Lung microvascular endothelial cell (primary cell): ENCODE measurements around the gene DZANK1. TPM values are rescaled to one million over a fixed set of nuclear protein-coding genes. Genes with fewer than 3 reads are reported as not detected.
"Not testable (repeated sequence)": the region's sequence is repeated elsewhere in the genome, so short reads cannot be mapped to it uniquely, and the experiment has no call there.

ENCODE experiments used
- DNase-seq, 2 donors: peaks; one replicate each; pipeline versions ENCODE4 v3.0.0 to v3.0.0-alpha.2; 2010; ENCODE audit warnings: low read depth in 2 of 2
- total RNA-seq: library from RNA; depleted of rRNA; stranded (reverse); fragments of >200 nt; gene quantifications from 2 replicates; pipeline ENCODE4 v1.2.1, GENCODE V29; 2014

The DZANK1 gene
- total RNA-seq, 1 donor from 2014 or later, result 0.40 TPM

GRCh38 chr20:18440403-18440802 lies 26.4 kb downstream of the DZANK1 start:
- no peak for DNase-seq

DNA sequence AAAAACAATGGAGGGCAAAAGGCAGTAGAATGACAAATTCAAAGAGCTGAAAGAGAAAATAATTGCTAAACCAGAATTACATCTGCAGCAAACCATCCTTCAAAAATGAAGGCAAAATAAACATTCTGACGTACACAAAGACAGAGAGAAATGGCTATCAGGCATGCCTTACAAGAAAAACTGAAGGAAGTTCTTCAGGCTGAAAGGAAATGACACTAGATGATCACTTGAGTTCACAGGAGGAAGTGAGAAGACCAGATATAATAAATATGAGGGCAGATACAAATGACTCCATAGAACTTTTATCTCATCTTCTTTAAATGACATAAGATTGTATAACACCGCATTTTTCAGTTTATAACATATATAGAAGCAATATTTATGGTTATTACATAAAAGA lies 30.0 kb downstream of the DZANK1 start:
- DNase-seq, result peak in 1 of 2 donors; percentile 60

DNA sequence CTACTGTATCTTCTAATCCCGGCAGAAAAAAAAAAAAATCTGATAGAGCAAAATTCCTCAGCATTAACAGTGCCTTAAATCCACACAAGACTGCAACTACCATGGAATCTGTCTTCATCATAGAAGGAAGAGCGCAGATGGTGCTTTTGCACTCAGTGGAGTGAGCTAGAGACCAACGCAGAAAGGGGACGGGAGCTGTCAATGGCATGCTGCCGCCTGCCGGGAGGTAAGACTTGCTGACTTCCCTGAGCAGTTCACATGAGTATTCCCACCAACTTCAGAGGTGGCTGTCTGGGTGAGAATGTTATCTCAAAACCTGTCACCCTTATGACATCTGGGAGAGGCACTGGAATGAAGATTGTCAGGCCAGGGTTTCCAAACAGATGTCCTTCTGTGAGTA lies 35.6 kb downstream of the DZANK1 start:
- no peak for DNase-seq

DNA sequence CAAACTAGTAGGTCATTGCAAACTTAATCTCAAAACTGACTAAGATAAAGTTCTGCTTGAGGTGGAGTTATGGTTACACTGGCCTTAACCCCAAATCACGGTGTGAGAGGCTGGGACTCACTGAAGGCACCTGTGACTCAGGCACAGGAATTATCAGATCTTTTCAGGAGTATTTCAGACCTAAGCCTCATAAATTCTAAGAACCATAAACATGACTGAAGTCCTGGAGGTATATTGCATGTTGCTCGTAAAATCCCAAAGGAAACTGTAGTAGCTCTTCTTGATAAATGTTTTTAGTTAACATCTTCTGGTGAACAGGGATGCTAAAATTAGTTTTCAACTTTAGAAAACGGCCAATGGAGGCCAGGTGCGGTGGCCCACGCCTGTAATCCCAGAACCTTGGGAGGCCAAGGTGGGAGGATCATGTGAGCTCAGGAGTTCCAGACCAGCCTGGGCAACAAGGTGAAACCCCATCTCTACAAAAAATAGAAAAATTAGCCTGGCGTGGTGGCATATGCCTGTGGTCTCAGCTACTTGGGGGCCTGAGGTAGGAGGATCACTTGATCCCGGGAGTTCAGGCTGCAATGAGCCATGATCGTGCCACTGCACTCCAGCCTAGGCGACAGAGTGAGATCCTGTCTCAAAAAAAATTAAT lies 36.5 kb downstream of the DZANK1 start:
- no peak for DNase-seq

DNA sequence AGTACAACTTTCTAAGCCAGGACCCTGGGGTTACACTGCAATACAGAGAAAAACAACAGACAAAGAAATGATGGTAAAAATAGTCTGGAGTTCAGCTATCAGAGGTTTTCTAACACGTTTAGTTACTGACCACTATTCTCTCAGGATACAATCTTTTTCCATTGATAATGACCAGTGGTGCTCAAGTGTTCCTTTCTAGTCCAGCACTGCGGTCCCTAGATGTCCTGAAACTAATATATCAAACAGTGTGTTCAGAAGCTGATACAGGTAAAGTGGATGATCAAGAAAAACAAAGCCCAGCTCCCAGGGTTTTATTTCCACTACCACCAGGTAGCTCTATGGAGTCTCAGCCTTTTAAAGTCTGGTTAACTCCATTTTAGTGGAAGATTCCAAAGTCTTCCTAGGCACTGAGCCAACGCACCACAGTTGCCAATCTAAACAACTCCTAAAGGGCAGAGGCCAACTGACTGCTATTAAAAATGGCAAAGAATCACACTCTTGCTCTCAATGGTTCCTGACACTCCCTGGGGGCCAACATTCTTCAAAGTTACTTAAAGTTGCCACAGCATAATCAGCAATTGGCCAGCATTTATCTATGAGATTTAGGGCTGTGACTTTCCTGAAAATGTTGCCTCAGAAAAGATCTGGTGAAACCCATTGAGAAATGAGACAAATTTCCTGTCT lies 38.2 kb downstream of the DZANK1 start:
- peak; percentile 26 to 66 for DNase-seq

- no peak for DNase-seq
Observed at GRCh38 chr20:18427214-18427613, 39.6 kb downstream of the DZANK1 start.

GRCh38 chr20:18421608-18422007 lies 45.2 kb downstream of the DZANK1 start:
- DNase-seq, result no peak

- DNase-seq, result no peak
Observed at GRCh38 chr20:18416486-18416885, 50.3 kb downstream of the DZANK1 start.

- no peak for DNase-seq
Observed at GRCh38 chr20:18414140-18414539, 52.7 kb downstream of the DZANK1 start.

GRCh38 chr20:18412221-18412901 lies 54.5 kb downstream of the DZANK1 start:
- no peak for DNase-seq

DNA sequence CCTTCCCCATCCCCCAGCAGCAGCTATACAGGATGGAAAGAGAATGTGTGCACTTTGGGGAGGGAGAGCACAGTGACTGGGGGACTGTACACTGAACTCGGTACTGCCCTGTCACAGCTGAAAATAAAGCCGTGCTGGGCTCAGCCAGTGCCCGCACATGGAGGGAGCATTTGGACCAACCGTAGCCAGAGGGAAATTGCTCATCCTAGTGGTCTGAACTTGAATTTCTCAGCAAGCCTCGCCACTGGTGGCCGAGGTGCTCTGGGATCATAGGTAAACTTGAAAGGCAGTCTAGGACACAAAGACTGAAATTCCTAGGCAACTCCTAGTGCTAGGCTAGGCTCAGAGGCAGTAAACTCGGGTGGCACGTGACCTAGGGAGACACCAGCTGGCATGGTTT lies 61.0 kb downstream of the DZANK1 start:
- no peak for DNase-seq

DNA sequence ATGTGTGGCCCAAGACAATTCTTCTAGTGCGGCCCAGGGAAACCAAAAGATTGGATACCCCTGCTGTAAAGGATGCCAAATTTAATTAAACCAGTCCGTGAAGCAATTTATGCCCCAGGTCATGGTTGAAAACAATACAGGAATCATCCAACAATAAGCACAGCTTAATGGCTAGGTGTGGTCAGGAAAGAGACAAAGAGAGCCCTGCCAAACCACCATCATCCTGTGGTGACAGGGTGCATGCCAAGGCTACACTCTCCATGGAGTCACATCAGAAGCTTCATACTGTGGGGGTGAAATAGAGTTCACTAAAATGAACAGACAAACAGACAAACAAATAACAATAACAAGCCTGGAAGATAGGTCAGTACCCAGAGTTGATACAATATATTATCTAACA lies 62.7 kb downstream of the DZANK1 start:
- DNase-seq, result peak; percentile 5 to 16

DNA sequence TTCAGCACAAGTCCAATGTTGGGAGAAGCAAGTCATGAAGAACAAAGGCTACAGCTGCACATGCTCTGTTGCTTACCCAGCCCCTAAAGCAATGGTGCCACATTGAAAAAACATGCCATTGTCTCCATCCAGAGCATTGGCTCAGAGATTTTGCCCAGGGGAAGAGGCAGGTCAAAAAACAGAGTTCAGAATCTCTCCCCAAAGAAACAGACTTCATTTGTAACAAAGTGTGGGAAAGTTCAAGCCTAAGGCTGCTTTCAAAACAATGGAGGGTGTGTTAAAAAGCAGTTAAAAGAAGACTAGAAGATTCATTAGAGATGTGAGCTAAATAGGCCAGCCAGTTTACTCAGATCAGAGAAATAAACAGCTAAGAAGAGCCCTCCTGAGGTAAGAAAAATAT lies 63.6 kb downstream of the DZANK1 start:
- DNase-seq, result no peak

- no peak for DNase-seq
Observed at GRCh38 chr20:18401305-18401704, 65.5 kb downstream of the DZANK1 start.

GRCh38 chr20:18400460-18400859 lies 66.4 kb downstream of the DZANK1 start:
- DNase-seq, result no peak

GRCh38 chr20:18398713-18399112 lies 68.1 kb downstream of the DZANK1 start:
- not testable (repeated sequence) for DNase-seq

- DNase-seq, result no peak
Observed at GRCh38 chr20:18397030-18397429, 69.8 kb downstream of the DZANK1 start.

GRCh38 chr20:18395544-18395943 lies 71.3 kb downstream of the DZANK1 start:
- no peak for DNase-seq

DNA sequence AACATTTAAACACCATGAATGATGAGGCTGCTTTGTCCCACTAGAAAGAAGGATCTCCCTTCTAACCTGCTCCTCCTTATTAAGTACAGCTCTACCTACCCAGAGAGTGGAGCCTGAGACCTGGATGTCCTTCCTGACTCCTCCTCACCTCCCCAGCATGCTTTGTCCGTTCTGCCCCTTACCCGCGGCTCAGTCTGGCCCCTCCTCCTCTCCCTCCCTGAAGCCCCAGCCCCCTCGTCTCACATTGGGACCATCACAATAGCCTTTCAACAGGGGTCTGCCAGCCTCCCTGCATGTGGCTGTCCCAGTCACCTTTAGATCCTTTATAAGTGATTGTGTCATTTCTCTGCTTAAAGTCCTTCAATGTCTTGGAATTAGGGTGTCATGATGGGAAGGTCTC lies 72.5 kb downstream of the DZANK1 start:
- no peak for DNase-seq

GRCh38 chr20:18391686-18392085 lies 75.1 kb downstream of the DZANK1 start:
- no peak for DNase-seq

DNA sequence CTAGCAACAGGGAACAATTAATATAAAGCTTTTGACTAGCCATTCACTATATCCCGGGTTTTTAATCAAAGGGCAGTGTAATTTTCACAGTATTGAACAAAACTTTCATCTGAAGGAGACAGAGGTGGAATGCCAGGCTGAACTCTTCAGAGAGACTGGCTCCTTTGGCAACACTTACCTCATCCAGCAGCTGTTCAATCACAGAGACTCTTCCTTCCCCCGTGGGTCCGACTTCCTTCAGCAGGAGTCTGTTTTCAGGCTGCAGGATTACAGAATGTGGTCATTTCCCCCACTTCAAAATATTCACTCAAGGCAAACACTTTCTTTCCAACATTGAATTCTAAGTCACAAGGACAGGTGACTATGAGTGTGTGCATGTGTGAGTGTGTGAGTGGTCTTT lies 76.6 kb downstream of the DZANK1 start:
- peak in 1 of 2 donors; percentile 53 for DNase-seq

- peak in 1 of 2 donors; percentile 49 for DNase-seq
Observed at GRCh38 chr20:18388860-18389259, 78.0 kb downstream of the DZANK1 start.
